HepG2 (cell line): ENCODE results near the gene RNPEPL1. TPM values are rescaled to one million over a fixed set of nuclear protein-coding genes. Genes with fewer than 3 reads are reported as not detected.
A peak's percentile ranks its signal among the peaks of the same experiment; 100 is the strongest.

Experiments used
- ATAC-seq: fragments of 200-7000 bp; cut with Tn5 transposase; 3 replicates; pipeline ENCODE4 v1.9.1; 2020; ENCODE audit warnings: mild to moderate bottlenecking, moderate library complexity
- BruUV-seq: library from RNA; stranded (reverse); fragments of 400-500 nt; replicated peaks from 2 replicates; lab custom pipeline; 2021; lab: Mats Ljungman, UMichigan
- CTCF ChIA-PET: fragments of 300-600 bp; formaldehyde crosslinking; extraction: SDS; loops from one replicate; lab custom pipeline; 2021; ENCODE audit warnings: low total read pairs, inconsistent platforms, low intra/inter-chr PET ratio; lab: Yijun Ruan, JAX
- POLR2A ChIA-PET: fragments of 350-600 bp; sonication (Branson Sonifier 250); formaldehyde crosslinking; loops from one replicate; lab custom pipeline; 2020; ENCODE audit warnings: antibody characterized with exemption, inconsistent platforms; lab: Yijun Ruan, JAX
- DNase-seq: peaks from one replicate; pipeline ENCODE4 v3.0.0-alpha.2; 2015; ENCODE audit warnings: low spot score
- FAIRE-seq: peaks from 3 replicates; lab custom pipeline; 2011; peaks lifted over from hg19 to GRCh38; lab: Jason Lieb, UNC
- H2AFZ ChIP-seq: one replicate; pipeline ENCODE4 v1.6.1; 2011; ENCODE audit warnings: low read length, inconsistent platforms
- H3K27ac ChIP-seq: fragments of 300-600 bp; 3 replicates; pipeline ENCODE4 v1.8.0; 2011; ENCODE audit warnings: mixed run types, mild to moderate bottlenecking, mixed read lengths, low read length, inconsistent platforms; ENCODE audit not compliant: insufficient read depth; ENCODE audit errors: extremely low read length
- H3K27me3 ChIP-seq, 2 experiments: fragments of 200-600 bp in 1 of 2; 2 replicates in 1 of 2; 3 replicates in 1 of 2; pipeline versions ENCODE4 v1.6.0 to v1.8.0; 2011; ENCODE audit warnings: low read length in 2 of 2, mild to moderate bottlenecking in 2 of 2, moderate library complexity in 2 of 2, inconsistent platforms in 1 of 2; ENCODE audit not compliant: insufficient read depth in 2 of 2, control insufficient read depth in 1 of 2
- H3K36me3 ChIP-seq, 2 experiments: fragments of 200-600 bp in 1 of 2; replicated peaks in 1 of 2; 2 replicates in 1 of 2; 3 replicates in 1 of 2; pipeline versions ENCODE4 v1.5.1 to v1.8.0; 2011; ENCODE audit warnings: low read length in 2 of 2, inconsistent platforms in 1 of 2; ENCODE audit not compliant: insufficient read depth in 2 of 2, control insufficient read depth in 1 of 2
- H3K4me1 ChIP-seq: 2 replicates; pipeline ENCODE4 v1.5.1; 2012; ENCODE audit warnings: low read length, inconsistent platforms; ENCODE audit not compliant: insufficient read depth
- H3K4me2 ChIP-seq: 2 replicates; pipeline ENCODE4 v1.6.0; 2011; ENCODE audit warnings: low read depth, low read length, inconsistent platforms
- H3K4me3 ChIP-seq, 3 experiments: fragments of 200-600 bp in 1 of 3; sonication (generic), shearing (Covaris generic) in 1 of 3; replicated peaks in 1 of 3; 2 replicates each; pipeline ENCODE4 v1.5.1; 2011 to 2016; ENCODE audit warnings: low read length in 3 of 3, inconsistent platforms in 2 of 3, low read depth in 2 of 3, mild to moderate bottlenecking in 2 of 3, control low read depth in 1 of 3, mixed read lengths in 1 of 3; ENCODE audit not compliant: insufficient read depth in 1 of 3
- H3K79me2 ChIP-seq: one replicate; pipeline ENCODE4 v1.6.1; 2011; ENCODE audit warnings: low read length, inconsistent platforms; ENCODE audit not compliant: insufficient read depth
- H3K9ac ChIP-seq: 2 replicates; pipeline ENCODE4 v1.6.0; 2011; ENCODE audit warnings: mild to moderate bottlenecking, low read depth, low read length, inconsistent platforms; ENCODE audit not compliant: insufficient read depth
- H3K9me3 ChIP-seq: 2 replicates; pipeline ENCODE4 v1.5.1; 2012; ENCODE audit warnings: mild to moderate bottlenecking, low read length
- H4K20me1 ChIP-seq: 2 replicates; pipeline ENCODE4 v1.6.0; 2011; ENCODE audit warnings: inconsistent platforms, mild to moderate bottlenecking, low read length, moderate library complexity; ENCODE audit not compliant: insufficient read depth
- AGO2 ChIP-seq: fragments of 200-400 bp; formaldehyde crosslinking; optimal IDR thresholded peaks from 2 replicates; pipeline ENCODE3; 2017; ENCODE audit warnings: mild to moderate bottlenecking, low read depth, low read length, moderate library complexity
- EZH2 ChIP-seq: conservative IDR thresholded peaks from 2 replicates; pipeline ENCODE4 v1.6.1; 2012; ENCODE audit warnings: mild to moderate bottlenecking, low read depth, low read length, moderate library complexity
- MBNL3 ChIP-seq: fragments of 250-450 bp; sonication (Bioruptor Pico); conservative IDR thresholded peaks from 2 replicates; pipeline ENCODE4 v1.8.0; 2022; ENCODE audit warnings: mild to moderate bottlenecking, inconsistent platforms
- PRMT3 ChIP-seq: sonication (generic); formaldehyde crosslinking; IDR thresholded peaks from 2 replicates; pipeline ENCODE4 v1.8.1; 2022; ENCODE audit warnings: low read depth, mild to moderate bottlenecking, moderate library complexity, missing genetic modification reagents, borderline replicate concordance
- RBM22 ChIP-seq: fragments of 200-400 bp; formaldehyde crosslinking; optimal IDR thresholded peaks from 2 replicates; pipeline ENCODE3; 2017; ENCODE audit warnings: mild to moderate bottlenecking, low read length, moderate library complexity
- ZBTB20 ChIP-seq: sonication (generic); formaldehyde crosslinking; IDR thresholded peaks from 2 replicates; pipeline ENCODE4 v1.8.1; 2023; ENCODE audit warnings: missing genetic modification reagents, low read depth, mild to moderate bottlenecking, borderline replicate concordance
- ZNF512B ChIP-seq: sonication (generic); formaldehyde crosslinking; IDR thresholded peaks from 2 replicates; pipeline ENCODE4 v1.5.1; 2020; ENCODE audit warnings: missing genetic modification reagents, mild to moderate bottlenecking, borderline replicate concordance
- WGBS: methylation state at CpG from one replicate; pipeline ENCODE4 v1.1.6; 2017; ENCODE audit warnings: low lambda C conversion rate; 5-methylcytosine and 5-hydroxymethylcytosine counted together
- in situ Hi-C: cut with HindIII; loops from 2 replicates; pipeline ENCODE4 v1.10.0; 2017; ENCODE audit warnings: low pct_unique_long_range_greater_than_20kb; ENCODE audit not compliant: extremely low pct_ligation_motif_present
- intact Hi-C: fragments of 100-400 bp; cut with micrococcal nuclease; formaldehyde crosslinking; loops from one replicate; pipeline ENCODE4 v1.10.0; 2022; ENCODE audit not compliant: unreplicated experiment
- polyA plus RNA-seq, 8 experiments: library from polyadenylated mRNA; depleted of rRNA in 3 of 8; stranded (reverse) in 7 of 8; unstranded in 1 of 8; fragments of >200 nt; fragmentation: Illumina TruSeq in 4 of 8; extraction: Trizol in 4 of 8; gene quantifications; 2 replicates each; pipeline versions ENCODE4 v1.2.1 to v1.2.3, GENCODE V29; 2011 to 2016; ENCODE audit warnings: low read depth in 4 of 8, missing spikeins in 1 of 8, mixed read lengths in 1 of 8; ENCODE audit not compliant: insufficient read depth in 1 of 8
- total RNA-seq, 5 experiments: library from RNA; depleted of rRNA; stranded (reverse); fragments of >200 nt; fragmentation: Illumina TruSeq; extraction: Trizol; gene quantifications; 2 replicates each; pipeline ENCODE4 v1.2.3, GENCODE V29; 2016; ENCODE audit warnings: low read depth in 1 of 5
- TF ChIP-seq, protein P1 (sequence below): sonication (generic); formaldehyde crosslinking; conservative IDR thresholded peaks from 2 replicates; pipeline ENCODE4 v1.8.0; 2022; ENCODE audit warnings: missing genetic modification reagents
- TF ChIP-seq, protein P2 (sequence below): sonication (generic); formaldehyde crosslinking; IDR thresholded peaks from 2 replicates; pipeline ENCODE4 v1.4.0; 2020; ENCODE audit warnings: missing genetic modification reagents
- TF ChIP-seq, protein P3 (sequence below): sonication (generic); formaldehyde crosslinking; IDR thresholded peaks from 2 replicates; pipeline ENCODE4 v1.5.0; 2020; ENCODE audit warnings: missing genetic modification reagents

The RNPEPL1 gene
- total and polyA plus RNA-seq, 2 of the 13 experiments (the other 11 are each of a cell fraction or from before 2014, with no cell fraction given): 13.0 to 18.0 TPM

DNA sequence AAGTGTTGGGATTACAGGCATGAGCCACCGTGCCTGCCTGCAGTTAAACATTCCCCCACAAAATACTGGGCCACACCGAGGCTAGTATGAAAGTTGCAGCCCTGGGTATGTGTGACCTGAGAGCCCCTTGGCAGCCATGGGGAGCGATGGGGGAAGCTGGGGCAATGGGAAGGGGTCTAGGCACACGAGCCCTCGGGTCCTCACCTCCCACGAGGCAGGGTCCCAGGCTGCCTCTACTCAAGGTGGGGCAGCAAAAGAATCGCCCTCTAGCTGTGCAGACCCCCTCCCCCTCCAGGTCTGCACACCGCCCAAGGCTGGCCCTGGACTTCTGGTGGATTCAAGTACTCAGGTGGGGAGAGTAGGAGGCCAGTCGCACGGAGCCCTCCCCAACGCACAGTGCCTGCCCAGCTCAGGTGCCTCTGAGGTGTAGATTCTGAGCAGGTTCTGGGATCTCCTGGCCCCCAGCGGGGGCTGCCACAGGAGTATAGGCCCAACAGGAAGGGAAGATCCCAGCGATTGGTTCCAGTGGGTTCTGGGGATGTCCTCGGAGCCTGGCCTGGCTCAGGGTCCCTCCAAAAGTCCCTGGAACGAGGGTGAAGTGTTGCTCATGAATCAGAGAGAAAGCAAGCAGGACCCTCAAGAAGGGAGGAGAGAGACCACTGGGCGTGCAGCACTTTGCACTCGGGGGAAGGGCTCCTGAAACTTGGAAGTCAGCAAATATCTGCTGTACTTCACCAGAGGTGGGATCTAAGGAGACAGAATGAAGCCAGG, 59.6 kb downstream of the RNPEPL1 start:
- POLR2A ChIA-PET: interaction anchor here (1.4 to 7.1 kb wide), 2 partner anchors 23 to 67 kb away, joined by 5 to 46 read pairs; no protein-coding TSS in a partner anchor
- DNase-seq (no peak), ATAC-seq (no peak)
- intact Hi-C loops (no loop called here), in situ Hi-C loops (no loop called here)
- H3K27ac ChIP-seq: no peak overlapping the region
- H2AFZ ChIP-seq: no peak overlapping the region
- H3K4me2 ChIP-seq: no peak overlapping the region
- no peaks in the 10 kb centered on the region for H4K20me1 ChIP-seq
- H3K9me3 ChIP-seq: peaks cover 7% of the 10 kb centered on the region; the same call in 1 of the 2 replicates
- TF ChIP-seq, protein P1, sequence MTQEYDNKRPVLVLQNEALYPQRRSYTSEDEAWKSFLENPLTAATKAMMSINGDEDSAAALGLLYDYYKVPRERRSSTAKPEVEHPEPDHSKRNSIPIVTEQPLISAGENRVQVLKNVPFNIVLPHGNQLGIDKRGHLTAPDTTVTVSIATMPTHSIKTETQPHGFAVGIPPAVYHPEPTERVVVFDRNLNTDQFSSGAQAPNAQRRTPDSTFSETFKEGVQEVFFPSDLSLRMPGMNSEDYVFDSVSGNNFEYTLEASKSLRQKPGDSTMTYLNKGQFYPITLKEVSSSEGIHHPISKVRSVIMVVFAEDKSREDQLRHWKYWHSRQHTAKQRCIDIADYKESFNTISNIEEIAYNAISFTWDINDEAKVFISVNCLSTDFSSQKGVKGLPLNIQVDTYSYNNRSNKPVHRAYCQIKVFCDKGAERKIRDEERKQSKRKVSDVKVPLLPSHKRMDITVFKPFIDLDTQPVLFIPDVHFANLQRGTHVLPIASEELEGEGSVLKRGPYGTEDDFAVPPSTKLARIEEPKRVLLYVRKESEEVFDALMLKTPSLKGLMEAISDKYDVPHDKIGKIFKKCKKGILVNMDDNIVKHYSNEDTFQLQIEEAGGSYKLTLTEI (CRISPR knock-in tag): no peak
- peak; percentile 20 for TF ChIP-seq RBM22
- TF ChIP-seq MBNL3 (CRISPR knock-in tag): no peak
- TF ChIP-seq, protein P2, sequence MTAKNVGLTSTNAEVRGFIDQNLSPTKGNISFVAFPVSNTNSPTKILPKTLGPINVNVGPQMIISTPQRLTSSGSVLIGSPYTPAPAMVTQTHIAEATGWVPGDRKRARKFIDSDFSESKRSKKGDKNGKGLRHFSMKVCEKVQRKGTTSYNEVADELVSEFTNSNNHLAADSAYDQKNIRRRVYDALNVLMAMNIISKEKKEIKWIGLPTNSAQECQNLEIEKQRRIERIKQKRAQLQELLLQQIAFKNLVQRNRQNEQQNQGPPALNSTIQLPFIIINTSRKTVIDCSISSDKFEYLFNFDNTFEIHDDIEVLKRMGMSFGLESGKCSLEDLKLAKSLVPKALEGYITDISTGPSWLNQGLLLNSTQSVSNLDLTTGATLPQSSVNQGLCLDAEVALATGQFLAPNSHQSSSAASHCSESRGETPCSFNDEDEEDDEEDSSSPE (CRISPR knock-in tag): no peak
- TF ChIP-seq EZH2: no peak
- no peak for TF ChIP-seq ZBTB20 (CRISPR knock-in tag)
- no peak for TF ChIP-seq PRMT3 (CRISPR knock-in tag)
- TF ChIP-seq ZNF512B (CRISPR knock-in tag): no peak
- TF ChIP-seq, protein P3, sequence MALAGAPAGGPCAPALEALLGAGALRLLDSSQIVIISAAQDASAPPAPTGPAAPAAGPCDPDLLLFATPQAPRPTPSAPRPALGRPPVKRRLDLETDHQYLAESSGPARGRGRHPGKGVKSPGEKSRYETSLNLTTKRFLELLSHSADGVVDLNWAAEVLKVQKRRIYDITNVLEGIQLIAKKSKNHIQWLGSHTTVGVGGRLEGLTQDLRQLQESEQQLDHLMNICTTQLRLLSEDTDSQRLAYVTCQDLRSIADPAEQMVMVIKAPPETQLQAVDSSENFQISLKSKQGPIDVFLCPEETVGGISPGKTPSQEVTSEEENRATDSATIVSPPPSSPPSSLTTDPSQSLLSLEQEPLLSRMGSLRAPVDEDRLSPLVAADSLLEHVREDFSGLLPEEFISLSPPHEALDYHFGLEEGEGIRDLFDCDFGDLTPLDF (CRISPR knock-in tag): no peak
- TF ChIP-seq AGO2: peak; percentile 45
- TF ChIP-seq, all 625 proteins: peak for 2
- 89% methylated on average over 11 of the region's 17 CpGs for WGBS
- H3K9ac ChIP-seq: no peak overlapping the region
- no peaks in the 10 kb centered on the region for H3K27me3 ChIP-seq
- H3K4me1 ChIP-seq: peaks cover 47% of the 10 kb centered on the region
- no TSS peak for BruUV-seq
- CTCF ChIA-PET: no interaction called here
- H3K4me3 ChIP-seq: no peak overlapping the region
- no peaks in the 10 kb centered on the region; a peak in 2 of 5 replicates for H3K36me3 ChIP-seq
- no peaks in the 10 kb centered on the region for H3K79me2 ChIP-seq
- no peak for FAIRE-seq
